ENCODE results near the gene DMWD.

- TF ChIP-seq POLR2A (IDR thresholded peaks at IDR 0.05) (no peak), CTCF (IDR thresholded peaks at IDR 0.05) (no peak)
Observed at GRCh38 chr19:45825917-45826893, 33.6 kb upstream of the DMWD start.

Data from uterus (tissue), 2 donors.